Measurements from ENCODE around the gene NTNG1. TPM values are rescaled to one million over a fixed set of nuclear protein-coding genes. Genes with fewer than 3 reads are reported as not detected.

Gene NTNG1
- total RNA-seq, 1 donor from 2014 or later: 0.83 TPM

DNA sequence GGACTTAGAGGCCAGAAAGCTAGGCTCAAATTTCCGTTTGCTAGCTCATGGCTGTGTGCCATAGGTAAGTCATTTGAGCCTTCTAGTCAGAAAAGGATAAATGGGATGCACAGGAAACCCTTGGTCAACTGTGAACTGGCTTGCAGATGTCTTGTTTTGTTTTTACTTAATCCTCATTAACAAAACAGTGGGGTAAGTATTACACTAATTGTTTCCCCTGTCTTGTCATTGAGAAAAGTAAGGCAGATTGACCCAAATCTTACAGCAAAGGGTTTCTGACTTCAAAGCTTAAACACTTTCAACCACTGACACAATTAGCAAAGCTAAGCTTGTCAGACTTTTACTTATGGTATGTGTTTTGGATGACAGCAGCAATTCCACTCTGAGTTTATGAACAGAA lies 291.3 kb downstream of the NTNG1 start:
- DNase-seq (ENCODE audit: low spot score in 2 of 2, unreplicated experiment in 2 of 2): no peak
- no peak overlapping the region for H3K27ac Mint-ChIP-seq
- H3K4me3 Mint-ChIP-seq: no peak overlapping the region
- H3K27me3 Mint-ChIP-seq (ENCODE audit: low read depth): no peaks in the 10 kb centered on the region
- H3K4me1 Mint-ChIP-seq: no peaks in the 10 kb centered on the region
- TF ChIP-seq, protein P1, sequence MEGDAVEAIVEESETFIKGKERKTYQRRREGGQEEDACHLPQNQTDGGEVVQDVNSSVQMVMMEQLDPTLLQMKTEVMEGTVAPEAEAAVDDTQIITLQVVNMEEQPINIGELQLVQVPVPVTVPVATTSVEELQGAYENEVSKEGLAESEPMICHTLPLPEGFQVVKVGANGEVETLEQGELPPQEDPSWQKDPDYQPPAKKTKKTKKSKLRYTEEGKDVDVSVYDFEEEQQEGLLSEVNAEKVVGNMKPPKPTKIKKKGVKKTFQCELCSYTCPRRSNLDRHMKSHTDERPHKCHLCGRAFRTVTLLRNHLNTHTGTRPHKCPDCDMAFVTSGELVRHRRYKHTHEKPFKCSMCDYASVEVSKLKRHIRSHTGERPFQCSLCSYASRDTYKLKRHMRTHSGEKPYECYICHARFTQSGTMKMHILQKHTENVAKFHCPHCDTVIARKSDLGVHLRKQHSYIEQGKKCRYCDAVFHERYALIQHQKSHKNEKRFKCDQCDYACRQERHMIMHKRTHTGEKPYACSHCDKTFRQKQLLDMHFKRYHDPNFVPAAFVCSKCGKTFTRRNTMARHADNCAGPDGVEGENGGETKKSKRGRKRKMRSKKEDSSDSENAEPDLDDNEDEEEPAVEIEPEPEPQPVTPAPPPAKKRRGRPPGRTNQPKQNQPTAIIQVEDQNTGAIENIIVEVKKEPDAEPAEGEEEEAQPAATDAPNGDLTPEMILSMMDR (IDR thresholded peaks at IDR 0.05; ENCODE audit: unreplicated experiment): no peak
- peaks cover under 1% of the 10 kb centered on the region for H3K9me3 Mint-ChIP-seq
- H3K36me3 Mint-ChIP-seq: no peaks in the 10 kb centered on the region

DNA sequence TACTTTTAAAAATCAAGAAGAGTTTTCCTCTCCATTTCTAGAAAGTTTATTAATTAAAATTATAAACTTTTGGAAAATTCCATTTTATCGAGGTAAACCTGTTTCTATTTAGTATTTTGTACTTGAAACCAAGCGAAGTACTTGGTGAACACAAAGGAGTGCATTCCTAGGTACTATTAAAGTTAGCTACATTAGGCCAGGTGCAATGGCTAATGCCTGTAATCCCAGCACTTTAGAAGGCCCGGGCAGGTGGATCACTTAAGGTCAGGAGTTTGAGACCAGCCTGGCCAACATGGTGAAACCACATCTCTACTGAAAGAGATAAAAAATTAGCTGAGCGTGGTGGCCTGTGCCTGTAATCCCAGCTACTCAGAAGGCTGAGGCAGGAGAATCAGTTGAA lies 292.2 kb downstream of the NTNG1 start:
- TF ChIP-seq, protein P1 (IDR thresholded peaks at IDR 0.05; ENCODE audit: unreplicated experiment): no peak
- no peaks in the 10 kb centered on the region for H3K4me1 Mint-ChIP-seq
- no peaks in the 10 kb centered on the region for H3K36me3 Mint-ChIP-seq
- no peaks in the 10 kb centered on the region for H3K27me3 Mint-ChIP-seq (ENCODE audit: low read depth)
- no peaks in the 10 kb centered on the region for H3K9me3 Mint-ChIP-seq
- H3K4me3 Mint-ChIP-seq: no peak overlapping the region
- DNase-seq (ENCODE audit: low spot score in 2 of 2, unreplicated experiment in 2 of 2): no peak
- H3K27ac Mint-ChIP-seq: no peak overlapping the region

DNA sequence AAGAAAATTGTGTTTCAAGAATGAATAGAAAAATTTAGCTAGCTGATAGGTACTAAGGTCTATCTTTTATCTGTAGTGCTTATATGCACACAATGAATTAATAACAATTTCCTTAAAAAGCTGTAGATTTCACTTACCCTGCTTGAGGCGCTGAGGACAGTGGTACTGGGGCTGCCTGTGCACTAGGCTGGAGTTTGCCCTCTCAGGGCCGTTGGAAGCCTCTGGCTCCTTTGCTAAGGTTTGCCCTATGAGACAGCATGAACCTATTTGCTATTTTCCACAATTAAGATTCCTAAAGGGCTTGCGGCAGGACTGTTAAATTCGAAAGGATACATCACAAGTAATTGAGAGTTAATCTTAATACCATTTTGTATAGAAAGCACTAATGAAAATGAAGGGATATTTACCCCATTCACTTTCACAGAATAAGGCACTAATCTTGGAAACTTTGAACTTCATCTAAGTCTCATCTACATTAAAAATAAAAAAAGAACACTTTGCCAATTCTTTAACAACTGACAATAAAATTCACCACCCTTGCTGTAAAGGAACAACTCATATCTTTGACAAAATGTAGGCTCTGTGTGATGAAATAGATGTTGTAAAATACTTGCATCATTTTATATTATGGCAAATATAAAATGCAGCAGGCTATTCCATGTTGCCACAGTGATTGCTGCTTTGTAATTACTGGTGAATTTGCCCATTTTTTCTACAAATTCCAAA lies 293.0 kb downstream of the NTNG1 start:
- Mint-ChIP-seq H3K4me1 (no peaks in the 10 kb centered on the region), H3K4me3 (no peak overlapping the region), H3K27ac (no peak overlapping the region), H3K36me3 (no peaks in the 10 kb centered on the region), H3K9me3 (no peaks in the 10 kb centered on the region), H3K27me3 (ENCODE audit: low read depth) (no peaks in the 10 kb centered on the region)
- DNase-seq (ENCODE audit: low spot score in 2 of 2, unreplicated experiment in 2 of 2): no peak
- TF ChIP-seq, protein P1 (IDR thresholded peaks at IDR 0.05; ENCODE audit: unreplicated experiment): no peak

DNA sequence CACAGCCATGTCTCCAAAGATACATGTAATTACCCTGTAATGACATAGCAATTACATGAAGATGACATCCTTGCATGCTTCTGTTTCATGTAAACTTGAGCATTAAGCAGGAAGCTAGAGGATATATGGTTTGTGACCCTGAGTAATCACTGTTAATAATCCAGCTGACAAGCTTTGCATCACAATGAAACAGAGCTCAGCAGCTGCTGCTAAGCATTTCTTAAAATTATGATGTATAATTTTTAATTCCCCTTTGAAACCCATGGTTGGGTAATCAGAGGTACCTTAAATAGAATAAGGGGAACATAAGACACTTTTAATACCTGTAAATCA lies 293.5 kb downstream of the NTNG1 start:
- TF ChIP-seq, protein P1 (IDR thresholded peaks at IDR 0.05; ENCODE audit: unreplicated experiment): no peak
- DNase-seq (ENCODE audit: low spot score in 2 of 2, unreplicated experiment in 2 of 2): no peak
- no peaks in the 10 kb centered on the region for H3K27me3 Mint-ChIP-seq (ENCODE audit: low read depth)
- H3K9me3 Mint-ChIP-seq: no peaks in the 10 kb centered on the region
- H3K27ac Mint-ChIP-seq: no peak overlapping the region
- H3K4me3 Mint-ChIP-seq: no peak overlapping the region
- H3K4me1 Mint-ChIP-seq: no peaks in the 10 kb centered on the region
- H3K36me3 Mint-ChIP-seq: no peaks in the 10 kb centered on the region

DNA sequence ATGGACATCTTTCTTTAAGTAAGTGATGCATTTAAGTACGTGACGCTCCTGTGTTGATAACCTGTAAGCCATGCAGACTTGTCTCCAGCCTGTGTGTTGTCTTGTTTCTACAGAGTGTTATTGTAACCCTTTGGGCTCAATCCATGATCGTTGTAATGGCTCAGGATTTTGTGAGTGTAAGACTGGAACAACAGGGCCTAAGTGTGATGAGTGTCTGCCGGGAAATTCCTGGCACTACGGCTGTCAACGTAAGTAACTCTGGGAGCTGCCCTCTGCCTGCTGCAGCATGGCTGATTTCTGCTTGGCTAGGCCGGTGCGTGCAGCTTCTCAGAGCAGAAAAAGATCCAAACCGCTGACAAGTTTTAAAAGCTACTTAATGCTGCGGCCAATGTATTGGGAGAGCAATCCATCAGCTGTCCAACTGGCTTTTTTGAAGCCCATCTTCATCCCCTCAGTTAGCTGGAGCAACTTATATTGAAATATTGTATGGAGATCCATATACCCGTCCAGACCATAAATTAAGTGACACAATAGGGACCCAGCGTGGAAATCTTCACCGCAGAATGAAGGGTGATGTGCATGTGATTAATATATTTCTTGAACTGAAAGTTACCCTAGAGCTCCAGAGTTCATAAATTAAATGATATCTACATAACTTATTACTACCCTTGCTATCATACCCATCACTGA lies 295.9 kb downstream of the NTNG1 start:
- TF ChIP-seq, protein P1 (IDR thresholded peaks at IDR 0.05; ENCODE audit: unreplicated experiment): no peak
- no peaks in the 10 kb centered on the region for H3K36me3 Mint-ChIP-seq
- H3K4me1 Mint-ChIP-seq: no peaks in the 10 kb centered on the region
- no peak overlapping the region for H3K4me3 Mint-ChIP-seq
- DNase-seq (ENCODE audit: low spot score in 2 of 2, unreplicated experiment in 2 of 2): no peak
- H3K27ac Mint-ChIP-seq: no peak overlapping the region
- H3K9me3 Mint-ChIP-seq: no peaks in the 10 kb centered on the region
- H3K27me3 Mint-ChIP-seq (ENCODE audit: low read depth): no peaks in the 10 kb centered on the region
